ACC112 (cell line): ENCODE data around the gene CD276.
"Not testable (repeated sequence)": the region's sequence is repeated elsewhere in the genome, so short reads cannot be mapped to it uniquely, and the experiment has no call there.

Source experiments
- H2AFZ ChIP-seq: fragments of 200-600 bp; sonication (generic); one replicate; pipeline ENCODE4 v1.6.0; 2017; ENCODE audit warnings: antibody characterized with exemption, low read length; ENCODE audit not compliant: unreplicated experiment
- H3K27ac ChIP-seq: fragments of 200-600 bp; sonication (generic); 2 replicates; pipeline ENCODE4 v1.5.1; 2014; ENCODE audit warnings: low read depth, mild to moderate bottlenecking, antibody characterized with exemption, low read length, moderate library complexity
- H3K27me3 ChIP-seq: fragments of 200-600 bp; sonication (generic); 2 replicates; pipeline ENCODE4 v1.6.1; 2014; ENCODE audit warnings: mild to moderate bottlenecking, antibody characterized with exemption, low read length, moderate library complexity, mixed read lengths; ENCODE audit not compliant: insufficient read depth
- H3K36me3 ChIP-seq: fragments of 200-600 bp; sonication (generic); 2 replicates; pipeline ENCODE4 v1.6.1; 2016; ENCODE audit warnings: mild to moderate bottlenecking, antibody characterized with exemption, low read length, moderate library complexity, mixed read lengths; ENCODE audit not compliant: insufficient read depth
- H3K4me1 ChIP-seq: fragments of 200-600 bp; sonication (generic); one replicate; pipeline ENCODE4 v1.6.1; 2016; ENCODE audit warnings: low read length, mixed read lengths; ENCODE audit not compliant: insufficient read depth, unreplicated experiment, control insufficient read depth
- H3K4me3 ChIP-seq: fragments of 200-600 bp; sonication (generic); 2 replicates; pipeline ENCODE4 v1.5.1; 2014; ENCODE audit warnings: mild to moderate bottlenecking, low read depth, low read length
- H3K79me2 ChIP-seq: fragments of 200-600 bp; sonication (generic); one replicate; pipeline ENCODE4 v1.6.0; 2016; ENCODE audit warnings: low read length; ENCODE audit not compliant: control insufficient read depth, unreplicated experiment, insufficient read depth

The CD276 gene

GRCh38 chr15:73699249-73700040 is 15.3 kb downstream of the CD276 start:
- peaks cover 57% of the 10 kb centered on the region for H3K79me2 ChIP-seq
- H3K4me3 ChIP-seq, result no peak overlapping the region
- H3K4me1 ChIP-seq, result peaks cover 37% of the 10 kb centered on the region
- H3K27ac ChIP-seq, result no peak overlapping the region
- H3K27me3 ChIP-seq, result no peaks in the 10 kb centered on the region
- H3K36me3 ChIP-seq, result peaks cover 4% of the 10 kb centered on the region; the same call in 1 of the 2 replicates
- no peak overlapping the region for H2AFZ ChIP-seq

GRCh38 chr15:73700041-73700842 is 16.1 kb downstream of the CD276 start:
- H3K27me3 ChIP-seq, result no peaks in the 10 kb centered on the region
- H3K27ac ChIP-seq, result no peak overlapping the region
- peaks cover 6% of the 10 kb centered on the region; the same call in 1 of the 2 replicates for H3K36me3 ChIP-seq
- H2AFZ ChIP-seq, result no peak overlapping the region
- peaks cover 49% of the 10 kb centered on the region for H3K79me2 ChIP-seq
- H3K4me1 ChIP-seq, result peaks cover 32% of the 10 kb centered on the region
- no peak overlapping the region for H3K4me3 ChIP-seq

GRCh38 chr15:73702311-73703239 is 18.4 kb downstream of the CD276 start:
- not testable (repeated sequence) for H3K27me3 ChIP-seq, H3K4me3 ChIP-seq, H2AFZ ChIP-seq, H3K4me1 ChIP-seq, H3K27ac ChIP-seq
- Histone ChIP-seq H3K79me2 (peaks cover 35% of the 10 kb centered on the region), H3K36me3 (peaks cover 12% of the 10 kb centered on the region; the same call in 1 of the 2 replicates)

GRCh38 chr15:73703601-73704000 is 19.4 kb downstream of the CD276 start:
- H2AFZ ChIP-seq, H3K27me3 ChIP-seq, H3K27ac ChIP-seq, H3K4me3 ChIP-seq, H3K4me1 ChIP-seq: not testable (repeated sequence)
- Histone ChIP-seq H3K79me2 (peaks cover 27% of the 10 kb centered on the region), H3K36me3 (peaks cover 19% of the 10 kb centered on the region; the same call in 1 of the 2 replicates)

- H3K36me3 ChIP-seq, result peaks cover 18% of the 10 kb centered on the region; the same call in 1 of the 2 replicates
- not testable (repeated sequence) for H3K4me1 ChIP-seq, H3K27me3 ChIP-seq, H2AFZ ChIP-seq, H3K27ac ChIP-seq, H3K4me3 ChIP-seq
- H3K79me2 ChIP-seq, result peaks cover 19% of the 10 kb centered on the region
These were observed 20.1 kb downstream of the CD276 start for GRCh38 chr15:73704142-73704868.

GRCh38 chr15:73704869-73705645 is 20.9 kb downstream of the CD276 start:
- Histone ChIP-seq H3K36me3 (peaks cover 16% of the 10 kb centered on the region; the same call in 1 of the 2 replicates), H3K79me2 (peaks cover 12% of the 10 kb centered on the region), H3K4me3 (no peak overlapping the region), H3K27me3 (no peaks in the 10 kb centered on the region), H3K4me1 (peaks cover 3% of the 10 kb centered on the region), H3K27ac (no peak overlapping the region), H2AFZ (no peak overlapping the region)

- no peak overlapping the region for H2AFZ ChIP-seq
- H3K4me3 ChIP-seq, result no peak overlapping the region
- no peaks in the 10 kb centered on the region for H3K79me2 ChIP-seq
- no peak overlapping the region for H3K27ac ChIP-seq
- no peaks in the 10 kb centered on the region for H3K27me3 ChIP-seq
- peaks cover 16% of the 10 kb centered on the region; the same call in 1 of the 2 replicates for H3K36me3 ChIP-seq
- no peaks in the 10 kb centered on the region for H3K4me1 ChIP-seq
These were observed 24.5 kb downstream of the CD276 start for GRCh38 chr15:73708691-73709090.

GRCh38 chr15:73709241-73709640 is 25.1 kb downstream of the CD276 start:
- no peaks in the 10 kb centered on the region for H3K79me2 ChIP-seq
- no peak overlapping the region for H2AFZ ChIP-seq
- H3K27ac ChIP-seq, result no peak overlapping the region
- H3K36me3 ChIP-seq, result peaks cover 16% of the 10 kb centered on the region; the same call in 1 of the 2 replicates
- H3K4me1 ChIP-seq, result no peaks in the 10 kb centered on the region
- H3K27me3 ChIP-seq, result no peaks in the 10 kb centered on the region
- no peak overlapping the region for H3K4me3 ChIP-seq

GRCh38 chr15:73709686-73710085 is 25.5 kb downstream of the CD276 start:
- Histone ChIP-seq H3K27me3 (no peaks in the 10 kb centered on the region), H3K4me3 (no peak overlapping the region), H3K36me3 (peaks cover 16% of the 10 kb centered on the region; the same call in 1 of the 2 replicates), H2AFZ (no peak overlapping the region), H3K4me1 (no peaks in the 10 kb centered on the region), H3K79me2 (no peaks in the 10 kb centered on the region), H3K27ac (no peak overlapping the region)
